IPS DF 6.9 (cell line): ENCODE results near the gene TRPC3.
A peak's percentile ranks its signal among the peaks of the same experiment; 100 is the strongest.
"Not testable (repeated sequence)": the region's sequence is repeated elsewhere in the genome, so short reads cannot be mapped to it uniquely, and the experiment has no call there.

Source experiments
- DNase-seq: peaks from one replicate; pipeline ENCODE4 v3.0.0-alpha.2; 2013; ENCODE audit warnings: low read depth, low spot score
- H3K27ac ChIP-seq: one replicate; pipeline ENCODE4 v1.5.1; 2013; ENCODE audit warnings: low read length, control low read depth
- H3K27me3 ChIP-seq: 2 replicates; pipeline ENCODE4 v1.6.1; 2013; ENCODE audit warnings: mild to moderate bottlenecking, low read length; ENCODE audit not compliant: control insufficient read depth, insufficient read depth
- H3K36me3 ChIP-seq: 2 replicates; pipeline ENCODE4 v1.6.1; 2013; ENCODE audit warnings: low read length; ENCODE audit not compliant: control insufficient read depth, insufficient read depth
- H3K4me1 ChIP-seq: 2 replicates; pipeline ENCODE4 v1.6.1; 2013; ENCODE audit warnings: low read length; ENCODE audit not compliant: control insufficient read depth, insufficient read depth
- H3K4me3 ChIP-seq: 2 replicates; pipeline ENCODE4 v1.5.1; 2013; ENCODE audit warnings: mild to moderate bottlenecking, low read length
- H3K9me3 ChIP-seq: 2 replicates; pipeline ENCODE4 v1.6.1; 2013; ENCODE audit warnings: low read length, inconsistent platforms; ENCODE audit not compliant: control insufficient read depth, insufficient read depth
- WGBS: extraction: QIAGEN DNeasy Blood & Tissue Kit; methylation state at CpG from one replicate; pipeline ENCODE4 v1.1.7; 2013; ENCODE audit warnings: mixed read lengths, missing lambda C conversion rate; ENCODE audit not compliant: insufficient read length, insufficient coverage; 5-methylcytosine and 5-hydroxymethylcytosine counted together

Gene TRPC3

GRCh38 chr4:121927948-121928347 is 23.9 kb downstream of the TRPC3 start:
- Histone ChIP-seq H3K27ac (no peak overlapping the region), H3K4me1 (no peaks in the 10 kb centered on the region), H3K4me3 (no peak overlapping the region), H3K36me3 (no peaks in the 10 kb centered on the region), H3K9me3 (no peaks in the 10 kb centered on the region), H3K27me3 (no peaks in the 10 kb centered on the region)
- no CpG with 5 or more reads among the region's 1 CpG for WGBS
- DNase-seq: no peak

- not testable (repeated sequence) for H3K36me3 ChIP-seq, H3K4me1 ChIP-seq, DNase-seq, H3K27me3 ChIP-seq, H3K4me3 ChIP-seq, H3K27ac ChIP-seq, H3K9me3 ChIP-seq
- WGBS: no CpG with 5 or more reads among the region's 5 CpGs
Observed at GRCh38 chr4:121926490-121926889, 25.4 kb downstream of the TRPC3 start.

DNA sequence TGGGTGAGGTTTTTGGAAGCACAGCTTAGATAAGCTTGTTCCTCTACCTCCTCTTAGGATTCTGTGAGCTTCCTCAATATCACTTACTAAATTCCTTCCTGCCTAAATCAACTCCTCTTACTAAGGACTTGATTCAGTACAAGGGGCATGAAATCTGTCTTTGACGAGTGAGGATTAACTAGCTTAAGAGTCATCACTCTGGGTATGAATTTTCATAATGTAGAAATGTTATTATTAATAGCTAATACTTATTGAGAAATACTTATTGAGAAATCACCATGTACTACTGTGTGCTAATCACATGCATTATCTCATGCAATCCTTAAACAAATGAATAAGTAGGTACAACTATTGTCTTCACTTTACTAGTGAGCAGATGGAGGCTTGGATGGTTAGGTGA is 28.6 kb downstream of the TRPC3 start:
- DNase-seq: no peak
- Histone ChIP-seq H3K27me3 (no peaks in the 10 kb centered on the region), H3K36me3 (no peaks in the 10 kb centered on the region), H3K27ac (no peak overlapping the region), H3K4me3 (no peak overlapping the region), H3K4me1 (no peaks in the 10 kb centered on the region), H3K9me3 (no peaks in the 10 kb centered on the region)
- no CpG with 5 or more reads among the region's 1 CpG for WGBS

DNA sequence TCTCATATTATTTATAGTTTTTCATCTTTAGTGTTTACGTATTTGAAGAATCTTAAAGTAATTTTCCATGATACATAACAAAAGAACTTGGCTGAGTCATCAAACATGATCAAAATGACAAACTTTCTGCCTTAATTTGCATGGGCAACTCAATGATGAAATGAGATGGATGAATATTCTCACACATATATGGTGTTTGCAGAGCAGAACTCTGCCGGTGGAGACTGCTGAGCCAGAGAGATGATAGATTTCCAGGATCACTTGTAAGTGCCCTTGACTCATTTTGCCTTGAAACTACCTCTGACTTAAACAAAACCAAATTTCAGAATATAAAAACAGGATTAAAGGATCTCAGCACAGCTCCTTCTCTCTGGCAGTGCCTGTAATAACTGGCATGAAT is 38.2 kb downstream of the TRPC3 start:
- WGBS: no CpG with 5 or more reads among the region's 2 CpGs
- no peaks in the 10 kb centered on the region for H3K27me3 ChIP-seq
- H3K9me3 ChIP-seq: no peaks in the 10 kb centered on the region
- H3K36me3 ChIP-seq: no peaks in the 10 kb centered on the region
- no peaks in the 10 kb centered on the region for H3K4me1 ChIP-seq
- no peak overlapping the region for H3K4me3 ChIP-seq
- no peak for DNase-seq
- H3K27ac ChIP-seq: no peak overlapping the region

GRCh38 chr4:121908346-121908745 is 43.5 kb downstream of the TRPC3 start:
- no peaks in the 10 kb centered on the region for H3K4me1 ChIP-seq
- no peak overlapping the region for H3K4me3 ChIP-seq
- H3K27me3 ChIP-seq: no peaks in the 10 kb centered on the region
- H3K9me3 ChIP-seq: no peaks in the 10 kb centered on the region
- H3K27ac ChIP-seq: no peak overlapping the region
- H3K36me3 ChIP-seq: no peaks in the 10 kb centered on the region
- WGBS: no CpG with 5 or more reads among the region's 1 CpG
- DNase-seq: no peak

- no CpG with 5 or more reads among the region's 4 CpGs for WGBS
- H3K4me1 ChIP-seq: no peaks in the 10 kb centered on the region
- H3K9me3 ChIP-seq: no peaks in the 10 kb centered on the region
- no peak overlapping the region for H3K4me3 ChIP-seq
- peak; percentile 16 for DNase-seq
- H3K27me3 ChIP-seq: no peaks in the 10 kb centered on the region
- H3K27ac ChIP-seq: no peak overlapping the region
- H3K36me3 ChIP-seq: no peaks in the 10 kb centered on the region
Observed at GRCh38 chr4:121900132-121900983, 51.5 kb downstream of the TRPC3 start.

- WGBS: no CpG with 5 or more reads among the region's 6 CpGs
- DNase-seq: no peak
- no peak overlapping the region for H3K4me3 ChIP-seq
- no peaks in the 10 kb centered on the region for H3K4me1 ChIP-seq
- H3K27me3 ChIP-seq: no peaks in the 10 kb centered on the region
- no peaks in the 10 kb centered on the region for H3K36me3 ChIP-seq
- no peak overlapping the region for H3K27ac ChIP-seq
- no peaks in the 10 kb centered on the region for H3K9me3 ChIP-seq
Observed at GRCh38 chr4:121898150-121898549, 53.7 kb downstream of the TRPC3 start.

GRCh38 chr4:121888134-121888533 is 63.7 kb downstream of the TRPC3 start:
- Histone ChIP-seq H3K36me3 (no peaks in the 10 kb centered on the region), H3K27ac (no peak overlapping the region)
- no CpG with 5 or more reads among the region's 1 CpG for WGBS

DNA sequence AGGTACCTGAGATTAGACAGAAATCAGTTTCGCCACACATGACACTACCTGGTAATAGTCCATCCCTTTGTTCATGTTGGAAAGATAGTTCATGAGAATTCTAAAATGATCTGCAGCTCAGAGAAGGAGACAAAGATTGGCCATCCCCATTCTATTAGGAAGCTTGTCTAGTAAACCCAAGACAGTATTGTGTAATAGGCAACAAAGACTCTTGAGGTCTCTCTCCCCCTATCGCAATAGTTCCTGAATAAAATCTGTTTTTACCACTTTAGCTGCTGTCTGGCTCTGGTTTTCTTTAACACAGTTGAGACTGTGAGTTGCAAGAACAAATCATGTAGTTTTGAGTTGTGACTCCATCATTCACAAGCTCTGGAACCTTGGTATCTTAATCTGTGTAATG is 66.7 kb downstream of the TRPC3 start:
- WGBS: no CpG with 5 or more reads among the region's 2 CpGs
- no peak overlapping the region for H3K4me3 ChIP-seq

More at GRCh38 chr4:121888134-121888533, 63.7 kb downstream of the TRPC3 start:
- H3K27me3 ChIP-seq: no peaks in the 10 kb centered on the region
- no peak overlapping the region for H3K4me3 ChIP-seq
- DNase-seq: no peak
- no peaks in the 10 kb centered on the region for H3K4me1 ChIP-seq
- no peaks in the 10 kb centered on the region for H3K9me3 ChIP-seq

GRCh38 chr4:121881158-121881557 is 70.7 kb downstream of the TRPC3 start:
- no peak for DNase-seq
- no peaks in the 10 kb centered on the region for H3K4me1 ChIP-seq
- WGBS: no CpG with 5 or more reads among the region's 3 CpGs
- H3K27ac ChIP-seq: no peak overlapping the region
- no peaks in the 10 kb centered on the region for H3K27me3 ChIP-seq
- H3K4me3 ChIP-seq: no peak overlapping the region
- H3K36me3 ChIP-seq: no peaks in the 10 kb centered on the region
- H3K9me3 ChIP-seq: no peaks in the 10 kb centered on the region

More for the DNA sequence above, 66.7 kb downstream of the TRPC3 start:
- no peak overlapping the region for H3K27ac ChIP-seq
- H3K27me3 ChIP-seq: no peaks in the 10 kb centered on the region
- H3K9me3 ChIP-seq: no peaks in the 10 kb centered on the region
- no peaks in the 10 kb centered on the region for H3K36me3 ChIP-seq
- DNase-seq: no peak
- H3K4me1 ChIP-seq: no peaks in the 10 kb centered on the region

GRCh38 chr4:121879135-121879534 is 72.7 kb downstream of the TRPC3 start:
- no peaks in the 10 kb centered on the region for H3K9me3 ChIP-seq
- H3K4me1 ChIP-seq: no peaks in the 10 kb centered on the region
- no peaks in the 10 kb centered on the region for H3K27me3 ChIP-seq
- no peak overlapping the region for H3K27ac ChIP-seq
- no peak for DNase-seq
- H3K36me3 ChIP-seq: no peaks in the 10 kb centered on the region
- no peak overlapping the region for H3K4me3 ChIP-seq
